Gastrocnemius medialis (tissue), 4 donors: ENCODE data around the gene HEATR3. TPM values are rescaled to one million over a fixed set of nuclear protein-coding genes. Genes with fewer than 3 reads are reported as not detected.
"Not testable (repeated sequence)": the region's sequence is repeated elsewhere in the genome, so short reads cannot be mapped to it uniquely, and the experiment has no call there.

Source experiments
- ATAC-seq, 2 donors: fragments of 150-250 bp; one replicate each; pipeline ENCODE4 v1.9.1; 2016
- DNase-seq, 2 donors: peaks; one replicate each; pipeline ENCODE4 v3.0.0-alpha.2; 2019
- H3K27ac ChIP-seq, 4 donors: fragments of 200-600 bp; sonication (generic); 1 replicate in 1 of 4; 2 replicates in 3 of 4; pipeline ENCODE4 v1.5.1; 2016 to 2018; ENCODE audit warnings: mild to moderate bottlenecking in 2 of 4, moderate library complexity in 1 of 4
- H3K27me3 ChIP-seq, 3 donors: fragments of 200-600 bp; sonication (generic) in 2 of 3; 1 replicate in 1 of 3; 2 replicates in 2 of 3; pipeline versions ENCODE4 v1.5.1 to v1.6.0; 2016 to 2019; ENCODE audit warnings: mild to moderate bottlenecking in 1 of 3, moderate library complexity in 1 of 3
- H3K36me3 ChIP-seq, 2 donors: fragments of 200-600 bp; sonication (generic) in 1 of 2; one replicate each; pipeline ENCODE4 v1.5.1; 2017 to 2018
- H3K4me1 ChIP-seq, 2 donors: fragments of 200-600 bp; sonication (generic) in 1 of 2; one replicate each; pipeline ENCODE4 v1.5.1; 2016 to 2017; ENCODE audit warnings: mild to moderate bottlenecking in 2 of 2
- H3K4me3 ChIP-seq, 4 donors: fragments of 200-600 bp; sonication (generic) in 3 of 4; 1 replicate in 1 of 4; 2 replicates in 3 of 4; pipeline ENCODE4 v1.5.1; 2016 to 2019; ENCODE audit warnings: mild to moderate bottlenecking in 2 of 4
- H3K9me3 ChIP-seq, 3 donors: fragments of 200-600 bp; sonication (generic) in 2 of 3; 1 replicate in 1 of 3; 2 replicates in 2 of 3; pipeline ENCODE4 v1.5.1; 2016 to 2019
- CTCF ChIP-seq, 5 experiments: fragments of 450-650 bp in 3 of 5; fragments of 200-600 bp in 2 of 5; sonication (generic) in 2 of 5; IDR thresholded peaks in 4 of 5; conservative IDR thresholded peaks in 1 of 5; 1 replicate in 4 of 5; 2 replicates in 1 of 5; pipeline ENCODE4 v1.5.1; 2016 to 2019; ENCODE audit warnings: antibody characterized with exemption in 5 of 5, mild to moderate bottlenecking in 3 of 5, moderate library complexity in 3 of 5
- POLR2A ChIP-seq, 2 donors: fragments of 450-650 bp; IDR thresholded peaks; one replicate each; pipeline ENCODE4 v1.6.1; 2017; ENCODE audit warnings: antibody characterized with exemption in 2 of 2, mild to moderate bottlenecking in 2 of 2, moderate library complexity in 2 of 2
- in situ Hi-C, 4 donors: fragments of 200-750 bp; cut with MboI; loops; one replicate each; pipeline versions ENCODE4 v1.15.0 to v1.8.0; 2017; ENCODE audit warnings: low sequenced_read_pairs in 4 of 4
- intact Hi-C: fragments of 100-400 bp; cut with DNase I; formaldehyde crosslinking; loops from one replicate; pipeline ENCODE4 v1.15.1; 2023; ENCODE audit warnings: low total_unique reads
- total RNA-seq, 4 donors: library from RNA; depleted of rRNA; stranded (reverse); fragments of >200 nt; gene quantifications; one replicate each; pipeline versions ENCODE4 v1.1.0 to v1.2.3, GENCODE V29; 2016

HEATR3 gene
- total RNA-seq, 4 donors from 2014 or later = 13.1 to 25.8 (median 14.2) TPM

DNA sequence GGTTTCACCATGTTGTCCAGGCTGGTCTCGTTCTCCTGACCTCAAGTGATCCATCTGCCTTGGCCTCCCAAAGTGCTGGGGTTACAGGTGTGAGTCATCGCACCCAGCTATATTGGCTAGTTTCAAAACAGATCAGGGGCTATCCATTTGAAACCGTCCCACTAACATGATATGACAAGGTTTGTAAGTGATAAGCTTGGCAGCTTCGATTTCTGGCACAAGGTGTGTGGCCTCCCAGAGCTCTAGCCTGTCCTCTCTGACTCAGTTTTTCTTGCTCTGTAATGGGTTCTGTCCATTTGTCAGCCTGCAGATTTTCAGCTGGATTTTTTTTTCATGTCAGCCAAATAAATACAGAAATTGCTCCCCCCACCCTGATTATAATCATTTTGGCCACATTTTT lies 55.5 kb downstream of the HEATR3 start:
- no peak for TF ChIP-seq CTCF (IDR thresholded peaks at IDR 0.05 in 4 of 5, conservative IDR thresholded peaks at IDR 0.05 in 1 of 5)
- TF ChIP-seq POLR2A (IDR thresholded peaks at IDR 0.05) = no peak
- no peaks in the 10 kb centered on the region for H3K9me3 ChIP-seq
- intact Hi-C loops = no loop called here
- ATAC-seq (no peak), DNase-seq (no peak)
- H3K27ac ChIP-seq = no peak overlapping the region
- H3K4me1 ChIP-seq = no peaks in the 10 kb centered on the region
- H3K4me3 ChIP-seq = no peak overlapping the region
- no peaks in the 10 kb centered on the region for H3K36me3 ChIP-seq
- no peaks in the 10 kb centered on the region for H3K27me3 ChIP-seq
- in situ Hi-C loops = no loop called here

GRCh38 chr16:50121721-50122445 lies 56.1 kb downstream of the HEATR3 start:
- no peak for ATAC-seq

DNA sequence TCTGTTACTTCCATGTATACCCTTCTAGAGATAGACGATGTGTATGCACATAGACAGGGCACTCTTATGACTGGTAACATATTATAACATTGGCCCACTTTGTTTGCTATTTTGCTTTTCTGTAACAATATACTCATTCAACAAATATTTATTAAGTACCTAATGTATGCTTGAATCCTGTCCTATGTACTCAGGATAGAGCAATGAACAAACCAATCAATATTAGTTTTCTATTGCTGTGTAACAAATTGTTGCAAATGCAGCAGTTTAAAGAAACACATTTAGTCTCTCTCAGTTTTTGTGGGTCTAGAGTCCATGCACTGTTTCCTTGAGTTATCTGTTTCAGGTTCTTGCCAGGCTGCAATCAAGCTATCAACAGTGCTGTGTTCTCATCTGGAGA lies 57.6 kb downstream of the HEATR3 start:
- no peaks in the 10 kb centered on the region for H3K36me3 ChIP-seq
- no peaks in the 10 kb centered on the region for H3K4me1 ChIP-seq
- H3K27ac ChIP-seq = no peak overlapping the region
- intact Hi-C loops (no loop called here), in situ Hi-C loops (no loop called here)
- ATAC-seq (no peak), DNase-seq (no peak)
- TF ChIP-seq CTCF (IDR thresholded peaks at IDR 0.05 in 4 of 5, conservative IDR thresholded peaks at IDR 0.05 in 1 of 5) (no peak), POLR2A (IDR thresholded peaks at IDR 0.05) (no peak)
- no peak overlapping the region for H3K4me3 ChIP-seq
- no peaks in the 10 kb centered on the region for H3K9me3 ChIP-seq
- no peaks in the 10 kb centered on the region for H3K27me3 ChIP-seq

More at GRCh38 chr16:50121721-50122445, 56.1 kb downstream of the HEATR3 start:
- no peaks in the 10 kb centered on the region for H3K36me3 ChIP-seq
- intact Hi-C loops = no loop called here
- DNase-seq = no peak
- no peak for TF ChIP-seq POLR2A (IDR thresholded peaks at IDR 0.05)
- TF ChIP-seq CTCF (IDR thresholded peaks at IDR 0.05 in 4 of 5, conservative IDR thresholded peaks at IDR 0.05 in 1 of 5) = no peak
- H3K27ac ChIP-seq = no peak overlapping the region
- H3K4me3 ChIP-seq = no peak overlapping the region
- no peaks in the 10 kb centered on the region for H3K27me3 ChIP-seq
- H3K9me3 ChIP-seq = no peaks in the 10 kb centered on the region
- in situ Hi-C loops = no loop called here
- no peaks in the 10 kb centered on the region for H3K4me1 ChIP-seq

DNA sequence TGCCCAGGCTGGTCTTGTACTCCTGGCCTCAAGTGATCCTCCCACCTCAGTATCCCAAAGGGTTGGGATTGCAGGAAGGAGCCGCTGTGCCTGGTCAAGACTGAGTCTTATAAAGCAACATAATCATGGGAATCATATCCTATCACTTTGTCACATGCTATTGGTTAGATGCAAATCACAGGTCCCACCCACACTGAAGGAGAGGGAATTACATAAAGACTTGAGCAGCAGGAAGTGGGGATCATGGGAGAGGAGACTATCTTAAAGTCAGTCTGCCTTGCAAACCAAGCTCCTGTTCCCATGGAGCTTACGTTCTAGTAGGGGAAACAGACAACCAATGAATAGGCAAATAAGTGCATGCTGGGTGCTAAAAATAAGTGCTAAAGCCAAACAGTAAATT lies 59.0 kb downstream of the HEATR3 start:
- no peak overlapping the region for H3K27ac ChIP-seq
- TF ChIP-seq POLR2A (IDR thresholded peaks at IDR 0.05) (no peak), CTCF (IDR thresholded peaks at IDR 0.05 in 4 of 5, conservative IDR thresholded peaks at IDR 0.05 in 1 of 5) (no peak)
- H3K9me3 ChIP-seq = no peaks in the 10 kb centered on the region
- no peaks in the 10 kb centered on the region for H3K4me1 ChIP-seq
- DNase-seq (no peak), ATAC-seq (no peak)
- no peaks in the 10 kb centered on the region for H3K36me3 ChIP-seq
- H3K4me3 ChIP-seq = no peak overlapping the region
- intact Hi-C loops = no loop called here
- in situ Hi-C loops = no loop called here
- H3K27me3 ChIP-seq = no peaks in the 10 kb centered on the region

DNA sequence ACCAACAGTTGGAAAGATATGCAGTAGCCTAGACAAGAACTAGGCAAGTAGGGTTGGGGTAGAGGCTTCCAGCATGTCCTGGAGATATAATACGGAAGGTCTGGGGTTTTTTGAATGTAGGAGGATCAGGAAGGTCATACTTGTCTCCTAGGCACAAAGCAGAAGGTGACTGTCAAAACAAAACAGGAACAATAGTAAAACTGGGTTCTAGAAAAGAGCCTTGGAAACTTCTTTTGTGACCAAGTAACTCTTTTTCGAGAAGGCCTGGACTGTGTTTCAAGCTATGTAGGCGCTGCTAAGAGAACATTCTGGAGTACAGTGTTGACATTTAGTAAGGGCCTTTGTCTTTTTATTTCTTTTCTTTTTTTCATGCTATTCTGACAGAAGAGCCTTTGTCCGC lies 60.4 kb downstream of the HEATR3 start:
- in situ Hi-C loops = no loop called here
- Histone ChIP-seq H3K4me3 (no peak overlapping the region), H3K9me3 (no peaks in the 10 kb centered on the region), H3K27ac (no peak overlapping the region), H3K4me1 (no peaks in the 10 kb centered on the region), H3K36me3 (no peaks in the 10 kb centered on the region), H3K27me3 (no peaks in the 10 kb centered on the region)
- DNase-seq = no peak
- intact Hi-C loops = no loop called here
- TF ChIP-seq POLR2A (IDR thresholded peaks at IDR 0.05) (no peak), CTCF (IDR thresholded peaks at IDR 0.05 in 4 of 5, conservative IDR thresholded peaks at IDR 0.05 in 1 of 5) (no peak)
- ATAC-seq = no peak

- in situ Hi-C loops = not testable (repeated sequence)
These were observed 66.8 kb downstream of the HEATR3 start for GRCh38 chr16:50132571-50132970.

More at GRCh38 chr16:50132571-50132970, 66.8 kb downstream of the HEATR3 start:
- intact Hi-C loops, H3K9me3 ChIP-seq, H3K4me3 ChIP-seq, H3K4me1 ChIP-seq, H3K27ac ChIP-seq, DNase-seq, H3K36me3 ChIP-seq, H3K27me3 ChIP-seq, ATAC-seq: not testable (repeated sequence)
